Panc1 (cell line): Measurements from ENCODE around the gene FABP7. TPM values are rescaled to one million over a fixed set of nuclear protein-coding genes. Genes with fewer than 3 reads are reported as not detected.

ENCODE experiments used
- ATAC-seq: fragments of 200-7000 bp; cut with Tn5 transposase; 2 replicates; pipeline ENCODE4 v1.9.1; 2020; ENCODE audit warnings: mild to moderate bottlenecking, moderate library complexity
- BruUV-seq: library from RNA; stranded (reverse); fragments of 400-500 nt; replicated peaks from 2 replicates; lab custom pipeline; 2021; lab: Mats Ljungman, UMichigan
- CTCF ChIA-PET: fragments of 300-600 bp; sonication (Branson Sonifier 250); formaldehyde crosslinking; loops from one replicate; lab custom pipeline; 2022; ENCODE audit warnings: antibody characterized with exemption; lab: Charles Lee
- POLR2A ChIA-PET: fragments of 300-600 bp; sonication (Branson Sonifier 250); formaldehyde crosslinking; loops from one replicate; lab custom pipeline; 2022; ENCODE audit warnings: antibody characterized with exemption; lab: Charles Lee
- DNase-seq: peaks from one replicate; pipeline ENCODE4 v3.0.0-alpha.2; 2010; ENCODE audit warnings: low read depth, low spot score
- H3K27ac ChIP-seq: 2 replicates; pipeline ENCODE4 v1.5.1; 2011; ENCODE audit warnings: mild to moderate bottlenecking, low read length, inconsistent platforms
- H3K27me3 ChIP-seq: fragments of 200-500 bp; sonication (Bioruptor generic); 2 replicates; pipeline ENCODE4 v1.6.0; 2014; ENCODE audit warnings: low read length, inconsistent platforms; ENCODE audit not compliant: control insufficient read depth, insufficient read depth
- H3K36me3 ChIP-seq: fragments of 200-500 bp; sonication (Bioruptor generic); 2 replicates; pipeline ENCODE4 v1.5.1; 2014; ENCODE audit warnings: inconsistent platforms, mild to moderate bottlenecking, low read length, moderate library complexity; ENCODE audit not compliant: control insufficient read depth, insufficient read depth
- H3K4me1 ChIP-seq: 2 replicates; pipeline ENCODE4 v1.5.1; 2011; ENCODE audit warnings: inconsistent platforms, mild to moderate bottlenecking, low read length, moderate library complexity; ENCODE audit not compliant: control insufficient read depth, insufficient read depth
- H3K4me3 ChIP-seq, 2 experiments: 2 replicates each; pipeline ENCODE4 v1.5.1; 2011 to 2012; ENCODE audit warnings: low read depth in 2 of 2, low read length in 2 of 2, mild to moderate bottlenecking in 2 of 2, inconsistent platforms in 1 of 2, moderate library complexity in 1 of 2
- H3K9me3 ChIP-seq: fragments of 200-500 bp; sonication (Bioruptor generic); 2 replicates; pipeline ENCODE4 v1.5.1; 2014; ENCODE audit warnings: low read depth, mild to moderate bottlenecking, inconsistent platforms, low read length, moderate library complexity; ENCODE audit not compliant: control insufficient read depth, insufficient read depth
- CTCF ChIP-seq: fragments of 450-650 bp; IDR thresholded peaks from 2 replicates; pipeline ENCODE4 v1.5.1; 2017; ENCODE audit warnings: mild to moderate bottlenecking
- POLR2AphosphoS5 ChIP-seq: IDR thresholded peaks from 2 replicates; pipeline ENCODE4 v1.6.1; 2012; ENCODE audit warnings: mild to moderate bottlenecking, low read depth, low read length, moderate library complexity
- REST ChIP-seq, 2 experiments: IDR thresholded peaks; 2 replicates each; pipeline ENCODE4 v1.6.1; 2011 to 2012; ENCODE audit warnings: low read depth in 2 of 2, control low read depth in 1 of 2, low read length in 1 of 2, mild to moderate bottlenecking in 1 of 2, moderate library complexity in 1 of 2; ENCODE audit not compliant: insufficient read depth in 1 of 2
- SIN3A ChIP-seq: IDR thresholded peaks from 2 replicates; pipeline ENCODE4 v1.6.1; 2012; ENCODE audit warnings: low read depth, mild to moderate bottlenecking, low read length, moderate library complexity, borderline replicate concordance; ENCODE audit not compliant: insufficient read depth
- TCF7L2 ChIP-seq: IDR thresholded peaks from 2 replicates; pipeline ENCODE4 v1.6.1; 2011; ENCODE audit warnings: mild to moderate bottlenecking, low read depth, low read length, inconsistent platforms
- in situ Hi-C: cut with HindIII; loops from 2 replicates; pipeline ENCODE4 v1.10.0; 2016; ENCODE audit warnings: low sequenced_read_pairs, low pct_unique_long_range_greater_than_20kb
- intact Hi-C: fragments of 100-400 bp; cut with micrococcal nuclease; formaldehyde crosslinking; loops from one replicate; pipeline ENCODE4 v1.10.0; 2022; ENCODE audit not compliant: unreplicated experiment
- total RNA-seq: library from RNA; stranded (reverse); gene quantifications from one replicate; pipeline ENCODE4 v1.2.1, GENCODE V29; 2021; ENCODE audit not compliant: unreplicated experiment

Gene FABP7
- total RNA-seq, 1 experiment from 2014 or later, result not detected

- ChIA-PET POLR2A (no interaction called here), CTCF (no interaction called here)
- no TSS peak for BruUV-seq
- ATAC-seq (no peak), DNase-seq (no peak)
- intact Hi-C loops (no loop called here), in situ Hi-C loops (no loop called here)
- no peaks in the 10 kb centered on the region for H3K4me1 ChIP-seq
- no peak overlapping the region for H3K27ac ChIP-seq
- H3K36me3 ChIP-seq, result no peaks in the 10 kb centered on the region
- no peak overlapping the region for H3K4me3 ChIP-seq
- TF ChIP-seq CTCF, result no peak
- no peak for TF ChIP-seq SIN3A
- TF ChIP-seq TCF7L2, result no peak
- TF ChIP-seq POLR2AphosphoS5, result no peak
- no peak for TF ChIP-seq REST (IDR thresholded peaks at IDR 0.05; ENCODE audit: insufficient read depth in 1 of 2, low read depth in 2 of 2, low read length in 1 of 2)
- H3K27me3 ChIP-seq, result peaks cover 5% of the 10 kb centered on the region; the same call in 1 of the 2 replicates
- no peaks in the 10 kb centered on the region for H3K9me3 ChIP-seq
Measured at GRCh38 chr6:122734529-122735395, 44.8 kb upstream of the FABP7 start.

- in situ Hi-C loops (no loop called here), intact Hi-C loops (no loop called here)
- BruUV-seq, result no TSS peak
- ATAC-seq (no peak), DNase-seq (no peak)
- H3K27me3 ChIP-seq, result peaks cover 5% of the 10 kb centered on the region; the same call in 1 of the 2 replicates
- no peaks in the 10 kb centered on the region for H3K9me3 ChIP-seq
- H3K4me1 ChIP-seq, result no peaks in the 10 kb centered on the region
- POLR2A ChIA-PET, result no interaction called here
- H3K36me3 ChIP-seq, result no peaks in the 10 kb centered on the region
- no peak overlapping the region for H3K27ac ChIP-seq
- TF ChIP-seq CTCF (no peak), REST (IDR thresholded peaks at IDR 0.05; ENCODE audit: insufficient read depth in 1 of 2, low read depth in 2 of 2, low read length in 1 of 2) (no peak), SIN3A (no peak), TCF7L2 (no peak), POLR2AphosphoS5 (no peak)
- CTCF ChIA-PET, result no interaction called here
- no peak overlapping the region for H3K4me3 ChIP-seq
Measured at GRCh38 chr6:122735582-122735981, 43.9 kb upstream of the FABP7 start.
